NCI-H1417 treated with DMSO at 0.1 percent for 48 hours (cell line): ENCODE results near the gene GPC5.
"Not testable (repeated sequence)": the region's sequence is repeated elsewhere in the genome, so short reads cannot be mapped to it uniquely, and the experiment has no call there.

Source experiments
- DNase-seq: peaks from one replicate; lab custom pipeline; 2025; lab: John Stamatoyannopoulos, UW

GPC5 gene

DNA sequence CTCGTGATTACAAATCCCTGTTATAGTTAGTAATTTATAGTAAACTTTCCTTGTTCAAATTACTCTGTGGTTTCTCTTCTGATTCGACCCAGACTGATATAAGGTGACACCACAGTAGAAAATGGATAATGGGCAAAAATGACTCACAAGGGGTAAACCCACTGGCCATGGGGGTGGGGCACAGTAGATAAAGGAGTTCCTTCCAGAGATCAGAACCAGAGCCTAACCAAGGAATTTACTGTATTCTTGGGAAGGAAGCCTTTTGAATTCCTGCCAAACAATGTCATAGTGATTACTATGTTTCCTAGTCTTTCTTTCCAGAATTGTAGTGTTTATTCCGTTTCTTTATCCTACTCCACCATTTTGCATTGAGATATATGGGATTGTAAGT lies 29.0 kb upstream of the GPC5 start:
- no peak for DNase-seq

DNA sequence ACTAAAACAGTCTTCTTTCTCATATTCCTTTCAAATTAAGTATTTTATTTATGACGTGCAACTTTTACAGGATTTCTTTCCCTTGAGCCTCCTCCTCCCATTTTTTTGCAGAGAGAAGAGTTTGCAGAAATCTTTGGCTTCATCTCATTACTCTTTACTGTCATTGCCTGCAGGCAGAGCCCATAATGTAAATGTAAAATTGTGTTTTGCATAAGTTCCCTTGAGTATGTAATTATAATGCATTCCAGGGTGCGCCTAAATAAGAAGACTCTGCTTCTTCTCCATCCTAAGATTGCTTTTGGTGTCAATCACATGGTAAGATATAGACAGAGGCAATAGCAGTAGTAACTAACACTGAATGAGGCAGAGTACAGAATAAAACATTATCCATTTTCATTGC lies 27.9 kb upstream of the GPC5 start:
- DNase-seq, result no peak

DNA sequence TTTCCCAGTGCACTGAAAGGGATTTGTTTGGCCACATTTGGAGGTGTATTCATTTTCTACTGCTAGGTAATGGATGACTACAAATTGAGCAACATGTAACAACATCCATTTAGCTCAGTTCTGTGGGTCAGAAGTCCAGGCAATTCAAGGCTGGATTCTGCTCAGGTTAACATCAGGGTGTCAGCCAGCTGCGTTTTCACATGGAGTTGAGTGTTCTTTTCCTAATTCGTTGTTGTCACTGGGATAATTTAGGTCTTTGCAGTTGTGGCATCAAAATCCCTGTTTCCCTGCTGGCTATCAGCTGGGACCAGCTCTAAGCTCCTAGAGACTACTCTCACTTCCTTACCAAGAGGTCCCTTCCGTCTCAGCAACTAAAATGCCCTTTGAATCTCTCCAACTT lies 25.5 kb upstream of the GPC5 start:
- DNase-seq, result no peak

DNA sequence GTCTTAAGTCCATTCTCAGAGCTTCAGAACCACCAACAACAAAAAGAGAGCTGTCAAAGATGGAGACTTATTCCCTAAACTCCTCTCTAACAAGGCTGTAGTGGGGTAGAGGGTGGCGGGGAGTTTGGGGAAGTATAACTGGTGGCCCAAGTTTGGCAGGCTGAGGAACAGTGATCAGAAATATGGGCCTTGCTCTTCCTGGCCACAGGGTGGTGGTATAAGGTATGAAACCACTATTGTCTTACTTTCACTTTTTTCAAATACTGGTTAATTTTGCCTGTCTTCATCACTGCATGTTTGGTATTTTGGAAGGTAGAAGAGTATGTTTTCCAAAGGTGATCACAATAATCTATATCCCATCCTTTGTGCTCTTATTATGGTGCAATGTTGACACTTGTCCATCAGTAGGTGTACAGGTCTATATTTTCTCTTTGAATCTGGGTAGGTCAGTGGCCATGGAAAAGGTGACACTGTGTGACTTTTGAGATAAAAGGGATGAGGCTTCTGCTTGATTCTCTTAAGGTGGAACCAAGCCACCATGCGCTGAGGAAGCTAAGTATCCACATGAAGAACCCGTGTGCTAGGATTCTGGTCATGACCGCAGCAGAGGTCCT lies 23.2 kb upstream of the GPC5 start:
- no peak for DNase-seq

- no peak for DNase-seq
Measured at GRCh38 chr13:91381371-91381770, 17.1 kb upstream of the GPC5 start.

GRCh38 chr13:91383836-91384235 lies 14.6 kb upstream of the GPC5 start:
- no peak for DNase-seq

GRCh38 chr13:91384896-91385295 lies 13.5 kb upstream of the GPC5 start:
- DNase-seq, result no peak

DNA sequence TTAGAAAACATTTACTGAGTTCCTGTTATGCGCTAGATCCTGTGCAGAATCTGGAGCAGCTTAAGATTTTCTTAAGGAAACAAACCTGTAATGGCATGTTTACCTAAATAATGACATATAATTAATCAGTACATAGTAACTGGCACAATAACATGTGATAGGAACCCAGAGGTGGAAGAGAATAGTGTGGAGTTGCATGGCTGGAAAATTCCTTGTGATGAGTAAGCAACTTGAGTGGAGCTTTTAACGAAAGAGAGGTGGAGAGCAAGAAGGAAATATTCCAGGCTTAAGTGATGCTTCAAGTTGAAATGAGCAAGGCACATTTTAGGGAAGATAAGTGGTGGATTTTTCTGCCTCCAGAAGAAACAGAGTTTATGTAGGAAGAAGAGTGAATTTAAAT lies 9.2 kb upstream of the GPC5 start:
- DNase-seq, result no peak

DNA sequence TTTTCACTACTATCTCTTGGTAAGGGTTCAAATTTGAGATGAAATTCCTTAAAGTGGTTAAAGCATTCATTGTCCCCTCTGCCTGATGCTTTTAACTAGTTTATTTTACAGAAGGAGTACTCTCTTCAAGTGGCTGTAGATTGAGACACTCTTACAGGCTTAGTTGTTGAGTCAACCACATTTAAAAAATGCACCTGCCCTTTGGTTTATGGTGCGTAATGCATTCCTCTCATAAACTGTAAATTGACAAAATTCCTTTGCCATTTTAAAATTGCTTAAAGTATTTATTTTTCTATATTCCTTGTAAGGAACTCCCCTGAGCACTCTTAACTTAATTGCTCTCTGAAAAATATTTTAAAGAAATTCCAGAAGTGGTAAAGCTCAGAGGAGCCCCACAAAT lies 826 bp upstream of the GPC5 start:
- DNase-seq, result no peak

DNA sequence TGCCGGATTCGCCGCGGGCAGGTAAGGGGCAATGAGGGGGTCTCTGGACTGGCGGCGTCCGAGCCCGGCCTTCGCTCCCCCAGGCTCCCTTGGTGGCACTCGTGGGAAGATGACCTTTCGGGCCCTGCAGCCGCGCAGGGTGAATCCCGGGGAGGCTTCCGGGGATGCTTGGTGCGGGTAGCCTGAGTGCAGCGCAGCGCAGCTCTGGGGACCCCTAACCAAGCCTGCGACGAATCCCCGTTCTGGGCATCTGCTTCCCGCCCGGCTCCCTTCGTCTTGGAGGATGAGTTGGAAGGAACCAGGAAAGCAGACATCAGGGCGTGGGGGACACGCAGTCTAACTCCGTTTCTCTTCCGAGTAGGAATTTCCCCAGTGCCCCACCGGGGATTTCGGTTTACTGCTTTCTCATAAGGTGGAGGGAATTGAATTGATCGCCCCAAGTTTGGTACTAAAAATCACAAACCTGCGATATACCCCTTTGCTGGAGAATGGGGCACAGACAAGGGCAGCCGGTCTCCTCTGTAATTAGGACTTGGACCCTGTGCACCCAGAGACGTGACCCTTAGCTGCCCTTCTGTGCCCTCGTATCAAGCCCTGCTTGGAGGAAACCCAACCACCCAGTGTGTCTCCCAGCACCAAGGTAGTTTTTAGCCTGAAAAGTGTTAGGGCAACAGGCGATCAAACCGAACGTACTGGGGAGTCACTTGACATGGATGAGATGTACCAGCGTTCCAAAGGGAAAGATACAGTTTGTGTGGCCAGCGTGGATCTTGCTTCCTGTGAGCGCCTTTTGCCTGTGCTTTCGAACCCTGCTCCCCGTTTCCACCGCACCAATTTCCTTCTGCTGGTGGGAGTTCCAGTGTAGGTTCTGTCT lies 1.0 kb downstream of the GPC5 start:
- DNase-seq, result no peak

DNA sequence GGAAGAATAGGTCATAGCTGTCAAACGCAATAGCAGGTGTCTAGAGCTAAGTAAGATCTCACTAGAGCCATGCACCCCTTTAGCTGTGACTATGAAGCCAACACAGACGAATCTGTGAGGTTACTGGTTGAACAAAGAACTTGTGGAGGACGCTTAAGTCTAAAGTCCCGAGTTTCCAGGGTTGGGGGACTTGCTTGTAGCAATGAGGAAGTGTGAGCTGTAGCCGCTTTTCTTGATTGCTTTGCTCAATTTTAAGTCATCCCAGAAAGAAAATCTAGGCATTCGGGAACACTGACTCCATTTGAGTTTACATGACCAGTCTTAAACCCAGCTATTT lies 1.6 kb downstream of the GPC5 start:
- DNase-seq, result no peak

DNA sequence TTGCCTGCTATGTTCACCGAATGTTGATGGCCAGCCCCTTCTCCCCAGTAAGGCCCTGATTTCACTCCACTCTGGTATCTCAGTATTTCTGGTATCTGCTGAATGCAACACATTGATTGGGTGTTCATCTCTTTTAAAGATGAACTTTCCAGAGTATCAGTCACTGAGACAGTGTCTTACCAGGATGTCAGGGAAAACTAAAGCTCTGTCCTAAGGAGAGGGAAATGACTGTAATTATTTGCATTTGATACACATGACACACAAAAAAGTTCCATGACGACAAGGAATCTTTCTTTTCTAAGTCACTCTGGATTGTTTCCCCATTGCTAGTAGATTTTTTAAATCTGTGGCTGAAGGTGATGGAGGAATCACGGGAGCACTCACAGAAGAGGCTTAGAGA lies 2.2 kb downstream of the GPC5 start:
- DNase-seq, result no peak

- DNase-seq, result no peak
Measured at GRCh38 chr13:91401920-91402319, 3.5 kb downstream of the GPC5 start.

GRCh38 chr13:91405240-91405639 lies 6.8 kb downstream of the GPC5 start:
- DNase-seq, result no peak

GRCh38 chr13:91406619-91407018 lies 8.2 kb downstream of the GPC5 start:
- no peak for DNase-seq

GRCh38 chr13:91408971-91409370 lies 10.6 kb downstream of the GPC5 start:
- DNase-seq, result no peak

- DNase-seq, result not testable (repeated sequence)
Measured at GRCh38 chr13:91416579-91416978, 18.2 kb downstream of the GPC5 start.

GRCh38 chr13:91417660-91418325 lies 19.4 kb downstream of the GPC5 start:
- no peak for DNase-seq

- DNase-seq, result no peak
Measured at GRCh38 chr13:91426913-91427312, 28.5 kb downstream of the GPC5 start.

GRCh38 chr13:91438674-91439073 lies 40.3 kb downstream of the GPC5 start:
- DNase-seq, result not testable (repeated sequence)

DNA sequence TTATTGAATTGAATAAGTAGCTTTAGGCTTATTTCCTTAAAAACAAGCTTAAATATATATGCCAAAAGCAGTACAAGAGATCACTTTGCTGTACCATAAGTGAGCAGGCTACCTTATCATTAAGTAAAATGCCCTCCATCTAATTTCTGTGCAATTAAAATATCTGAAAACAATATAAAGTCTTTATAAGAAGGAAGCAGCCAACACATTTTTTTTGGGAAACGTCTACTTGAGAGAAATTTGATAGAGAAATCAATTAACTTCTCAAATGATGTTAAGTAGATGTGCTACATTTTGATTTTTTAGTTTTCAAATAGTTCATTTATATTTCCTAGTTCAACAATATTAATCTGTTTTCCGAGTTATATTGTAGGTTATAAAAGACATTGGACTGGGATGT lies 52.5 kb downstream of the GPC5 start:
- no peak for DNase-seq

DNA sequence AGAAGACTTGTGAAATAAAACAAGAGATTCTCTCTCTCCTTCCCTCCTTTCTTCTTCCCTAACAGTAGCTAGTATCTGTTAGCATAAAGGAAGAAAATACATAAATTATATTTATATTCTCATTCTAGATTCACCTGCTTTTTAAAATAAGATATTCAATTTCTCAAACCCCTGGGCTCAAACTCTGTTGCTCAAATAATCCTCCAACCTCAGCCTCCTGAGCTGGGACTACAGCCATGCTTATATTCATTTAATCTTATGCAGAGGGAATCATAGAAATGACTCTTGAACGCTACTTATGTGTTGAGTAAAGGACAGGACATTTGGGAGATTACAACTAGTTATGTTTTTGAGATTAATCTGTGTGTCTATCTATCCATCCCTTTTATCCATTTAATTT lies 56.2 kb downstream of the GPC5 start:
- DNase-seq, result no peak

DNA sequence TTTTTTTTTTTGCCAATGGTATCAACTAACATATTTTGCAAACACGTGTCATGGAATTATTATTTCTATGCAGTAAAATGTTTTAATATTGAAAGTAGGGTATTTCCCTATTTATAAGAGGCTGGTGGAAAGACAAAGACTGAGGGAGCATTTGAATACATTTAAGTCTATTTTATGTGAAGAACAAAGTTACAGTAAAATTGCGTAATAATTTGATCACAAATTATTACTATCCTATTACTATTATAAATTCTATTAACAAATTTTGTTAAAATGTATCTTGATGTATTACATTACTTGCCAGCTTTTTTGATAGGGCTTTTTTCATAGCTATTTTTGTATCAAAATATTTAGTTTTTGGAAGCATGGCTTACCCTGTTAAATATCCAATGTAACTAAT lies 58.4 kb downstream of the GPC5 start:
- no peak for DNase-seq
